Neural cell (in vitro differentiated cells): Measurements from ENCODE around the gene FNDC3B. TPM values are rescaled to one million over a fixed set of nuclear protein-coding genes. Genes with fewer than 3 reads are reported as not detected.
"Not testable (repeated sequence)": the region's sequence is repeated elsewhere in the genome, so short reads cannot be mapped to it uniquely, and the experiment has no call there.

Experiments
- H2AFZ ChIP-seq: fragments of 200-600, 300-800 bp; sonication (generic), shearing (Covaris generic); 2 replicates; pipeline ENCODE4 v1.6.0; 2014; ENCODE audit warnings: low read depth, mild to moderate bottlenecking, antibody characterized with exemption, low read length, moderate library complexity
- H3F3A ChIP-seq: fragments of 200-600 bp; shearing (Covaris generic); 2 replicates; pipeline ENCODE4 v1.6.1; 2016; ENCODE audit warnings: mild to moderate bottlenecking, moderate library complexity, mixed read lengths, antibody characterized with exemption, low read length; ENCODE audit not compliant: insufficient read depth, poor library complexity, severe bottlenecking
- H3K27ac ChIP-seq: fragments of 200-600, 300-800 bp; sonication (generic), shearing (Covaris generic); 2 replicates; pipeline ENCODE4 v1.5.1; 2014; ENCODE audit warnings: mild to moderate bottlenecking, low read length, moderate library complexity
- H3K27me3 ChIP-seq: fragments of 300-800, 200-600 bp; sonication (generic), shearing (Covaris generic); 2 replicates; pipeline ENCODE4 v1.6.0; 2014; ENCODE audit warnings: mild to moderate bottlenecking, low read depth, low read length, moderate library complexity; ENCODE audit not compliant: insufficient read depth
- H3K36me3 ChIP-seq: fragments of 300-800, 200-600 bp; sonication (generic), shearing (Covaris generic); 2 replicates; pipeline ENCODE4 v1.5.1; 2014; ENCODE audit warnings: mild to moderate bottlenecking, antibody characterized with exemption, low read length, moderate library complexity; ENCODE audit not compliant: insufficient read depth
- H3K4me2 ChIP-seq: fragments of 300-800, 200-600 bp; sonication (generic), shearing (Covaris generic); 2 replicates; pipeline ENCODE4 v1.6.0; 2014; ENCODE audit warnings: mild to moderate bottlenecking, low read length
- H3K4me3 ChIP-seq: fragments of 300-800, 200-600 bp; sonication (generic), shearing (Covaris generic); 2 replicates; pipeline ENCODE4 v1.5.1; 2014; ENCODE audit warnings: mild to moderate bottlenecking, low read length, moderate library complexity
- H3K79me2 ChIP-seq: fragments of 200-600 bp; shearing (Covaris generic); replicated peaks from 2 replicates; pipeline ENCODE4 v1.6.0; 2014; ENCODE audit warnings: mild to moderate bottlenecking, low read length, moderate library complexity; ENCODE audit not compliant: insufficient read depth
- H3K9ac ChIP-seq: fragments of 300-800, 200-600 bp; sonication (generic), shearing (Covaris generic); 2 replicates; pipeline ENCODE4 v1.6.1; 2016; ENCODE audit warnings: mild to moderate bottlenecking, low read length, mixed read lengths
- H3K9me2 ChIP-seq: fragments of 200-600 bp; shearing (Covaris generic); 2 replicates; pipeline ENCODE4 v1.6.1; 2016; ENCODE audit warnings: mild to moderate bottlenecking, low read length, mixed read lengths; ENCODE audit not compliant: insufficient read depth
- H3K9me3 ChIP-seq: fragments of 200-600, 300-800 bp; sonication (generic), shearing (Covaris generic); 2 replicates; pipeline ENCODE4 v1.6.1; 2016; ENCODE audit warnings: mild to moderate bottlenecking, mixed run types, low read length, moderate library complexity, mixed read lengths
- H4K20me1 ChIP-seq: fragments of 200-600 bp; shearing (Covaris generic); 2 replicates; pipeline ENCODE4 v1.6.1; 2016; ENCODE audit warnings: mild to moderate bottlenecking, mixed run types; ENCODE audit not compliant: insufficient read depth
- CTCF ChIP-seq: fragments of 450-650 bp; IDR thresholded peaks from 2 replicates; pipeline ENCODE4 v1.5.1; 2014; ENCODE audit warnings: antibody characterized with exemption, mild to moderate bottlenecking, moderate library complexity; ENCODE audit not compliant: poor library complexity, severe bottlenecking
- EP300 ChIP-seq: fragments of 450-650 bp; conservative IDR thresholded peaks from 2 replicates; pipeline ENCODE4 v1.6.1; 2014; ENCODE audit warnings: antibody characterized with exemption, mild to moderate bottlenecking, moderate library complexity; ENCODE audit not compliant: poor library complexity, severe bottlenecking
- EZH2 ChIP-seq: fragments of 200-600, 300-800 bp; shearing (Covaris generic), sonication (generic); IDR thresholded peaks from 2 replicates; pipeline ENCODE4 v1.6.1; 2014; ENCODE audit warnings: antibody characterized with exemption, low read length, borderline replicate concordance, mild to moderate bottlenecking; ENCODE audit not compliant: insufficient read depth, poor library complexity, severe bottlenecking
- MXI1 ChIP-seq: fragments of 450-650 bp; conservative IDR thresholded peaks from 2 replicates; pipeline ENCODE4 v1.6.1; 2014; ENCODE audit warnings: antibody characterized with exemption, mild to moderate bottlenecking; ENCODE audit not compliant: poor library complexity, severe bottlenecking
- POLR2AphosphoS5 ChIP-seq: IDR thresholded peaks from 2 replicates; pipeline ENCODE4 v1.6.1; 2012
- RAD21 ChIP-seq: fragments of 450-650 bp; conservative IDR thresholded peaks from 2 replicates; pipeline ENCODE4 v1.6.1; 2014; ENCODE audit warnings: antibody characterized with exemption, mild to moderate bottlenecking, moderate library complexity
- REST ChIP-seq: IDR thresholded peaks from 2 replicates; pipeline ENCODE4 v1.6.1; 2012; ENCODE audit warnings: borderline replicate concordance
- SMC3 ChIP-seq: fragments of 450-650 bp; conservative IDR thresholded peaks from 2 replicates; pipeline ENCODE4 v1.6.1; 2014; ENCODE audit warnings: antibody characterized with exemption, mild to moderate bottlenecking, moderate library complexity; ENCODE audit not compliant: poor library complexity
- TAF1 ChIP-seq: IDR thresholded peaks from 2 replicates; pipeline ENCODE4 v1.6.1; 2012; ENCODE audit warnings: low read depth
- polyA plus RNA-seq: library from polyadenylated mRNA; depleted of rRNA; stranded (reverse); fragments of >200 nt; gene quantifications from 2 replicates; pipeline ENCODE4 v1.2.3, GENCODE V29; 2014

Gene FNDC3B
- polyA plus RNA-seq, 1 donor from 2014 or later: 4.9 TPM

GRCh38 chr3:172090035-172090434 lies 50.7 kb downstream of the FNDC3B start (continued):
- no peak for TF ChIP-seq TAF1

GRCh38 chr3:172092658-172093057 lies 53.3 kb downstream of the FNDC3B start:
- Histone ChIP-seq H3K9me2 (no peaks in the 10 kb centered on the region), H2AFZ (no peak overlapping the region), H3K27ac (no peak overlapping the region), H3K36me3 (no peaks in the 10 kb centered on the region), H3K9ac (no peak overlapping the region), H4K20me1 (no peaks in the 10 kb centered on the region), H3F3A (no peaks in the 10 kb centered on the region), H3K4me2 (no peak overlapping the region), H3K79me2 (peaks cover 9% of the 10 kb centered on the region), H3K4me3 (no peak overlapping the region), H3K27me3 (no peaks in the 10 kb centered on the region), H3K9me3 (no peaks in the 10 kb centered on the region)
- TF ChIP-seq MXI1 (no peak), TAF1 (no peak), EZH2 (no peak), POLR2AphosphoS5 (no peak), REST (no peak), SMC3 (no peak), EP300 (no peak), CTCF (no peak), RAD21 (no peak)

- not testable (repeated sequence) for H3K9me3 ChIP-seq, H3K9me2 ChIP-seq, H3K4me3 ChIP-seq, H3K36me3 ChIP-seq, H4K20me1 ChIP-seq, H3F3A ChIP-seq, H3K9ac ChIP-seq, H3K27ac ChIP-seq, H3K4me2 ChIP-seq, H3K79me2 ChIP-seq, H3K27me3 ChIP-seq, H2AFZ ChIP-seq
These were observed 54.4 kb downstream of the FNDC3B start for GRCh38 chr3:172093581-172094443.
